HG02610 (cell line): ENCODE measurements around the gene CACNA1S.

ENCODE experiments used
- ATAC-seq: cut with Tn5 transposase; IDR thresholded peaks from one replicate; pipeline ENCODE4 v1.9.1; 2021; ENCODE audit warnings: mild to moderate bottlenecking, moderate library complexity; ENCODE audit not compliant: unreplicated experiment

The CACNA1S gene

DNA sequence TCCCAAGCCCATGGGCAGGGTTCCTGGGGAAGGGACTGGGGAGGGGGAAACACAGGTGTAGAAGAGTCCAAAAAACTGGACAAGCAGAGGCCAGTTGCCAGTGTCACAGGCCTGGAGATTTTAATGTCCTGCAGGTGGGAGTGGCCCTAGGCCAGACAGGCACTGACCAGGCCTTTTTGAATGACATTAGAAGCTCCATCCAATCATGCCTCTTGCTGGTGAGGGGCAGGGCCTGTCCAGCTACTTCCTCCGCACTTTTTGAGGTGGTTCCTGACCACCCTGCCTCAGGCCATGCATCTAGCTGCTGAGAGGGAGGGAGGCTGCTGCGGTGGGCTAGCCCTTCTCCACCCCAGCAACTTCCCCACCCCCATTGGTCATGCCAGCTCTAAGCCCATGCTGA, 72.8 kb downstream of the CACNA1S start:
- ATAC-seq, result no peak

DNA sequence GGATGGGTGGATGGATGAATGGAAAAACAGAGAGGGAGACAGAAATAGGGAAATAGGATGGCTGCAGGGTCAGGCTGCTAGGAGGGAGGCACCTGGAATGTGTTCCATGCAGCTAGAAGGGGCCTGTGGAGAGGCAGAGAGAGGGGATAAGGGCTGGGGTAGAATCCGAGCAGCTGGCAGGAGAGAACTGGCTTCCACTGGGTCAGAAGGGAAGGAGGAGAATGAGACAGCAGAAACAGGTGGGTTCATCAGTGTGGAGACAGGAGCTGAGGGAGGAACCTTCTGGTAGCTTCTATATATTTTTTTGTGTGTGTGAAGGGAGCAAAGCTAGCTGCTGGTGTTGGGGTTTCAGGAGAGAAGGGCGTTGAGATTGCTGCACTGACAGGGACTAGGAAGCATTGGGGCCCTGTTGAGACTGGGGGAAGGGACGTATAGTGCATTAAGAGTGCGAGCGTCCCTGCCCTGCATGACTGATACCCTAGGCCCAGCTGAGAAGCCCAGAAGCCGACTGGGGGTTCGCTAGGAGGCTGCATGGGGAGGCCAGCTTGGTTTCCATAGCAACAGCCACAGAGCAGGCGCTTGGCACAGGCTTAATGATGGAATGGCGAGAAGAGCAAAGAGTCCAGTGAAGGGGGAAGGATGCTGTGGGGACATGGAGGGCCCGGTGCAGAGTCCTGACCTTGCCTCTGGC, 73.9 kb downstream of the CACNA1S start:
- ATAC-seq, result no peak

DNA sequence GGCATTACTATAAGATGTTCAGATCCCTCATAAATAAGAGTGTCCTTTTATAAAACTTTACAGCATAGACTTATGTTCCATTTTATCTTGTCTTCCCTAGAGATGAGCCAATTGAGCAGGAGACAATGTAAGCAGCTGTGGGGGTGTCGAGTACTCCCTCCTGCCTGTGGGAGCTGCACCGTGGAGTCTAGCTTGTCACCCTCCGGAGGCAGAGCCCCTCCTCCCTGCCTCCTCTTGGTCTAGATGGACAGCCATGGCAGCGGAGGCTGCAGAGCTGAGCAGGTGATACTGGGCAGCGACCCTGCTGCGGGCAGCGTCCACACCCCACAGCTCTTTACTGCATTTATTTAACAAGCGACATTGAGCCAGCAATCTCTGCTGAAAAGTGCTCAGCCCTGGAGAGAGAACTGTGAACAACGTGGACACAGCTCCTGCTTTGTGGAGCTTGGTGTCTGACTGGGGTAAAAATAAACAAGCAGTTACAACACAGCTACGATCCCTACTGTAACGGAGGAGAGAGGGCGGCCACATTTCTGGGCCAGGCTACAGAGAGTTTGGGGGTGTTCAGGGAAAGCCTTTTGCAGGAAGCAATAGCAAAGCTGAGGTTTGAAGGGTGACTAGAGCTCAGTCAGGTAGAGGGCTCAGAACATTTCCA, 75.9 kb downstream of the CACNA1S start:
- no peak for ATAC-seq

DNA sequence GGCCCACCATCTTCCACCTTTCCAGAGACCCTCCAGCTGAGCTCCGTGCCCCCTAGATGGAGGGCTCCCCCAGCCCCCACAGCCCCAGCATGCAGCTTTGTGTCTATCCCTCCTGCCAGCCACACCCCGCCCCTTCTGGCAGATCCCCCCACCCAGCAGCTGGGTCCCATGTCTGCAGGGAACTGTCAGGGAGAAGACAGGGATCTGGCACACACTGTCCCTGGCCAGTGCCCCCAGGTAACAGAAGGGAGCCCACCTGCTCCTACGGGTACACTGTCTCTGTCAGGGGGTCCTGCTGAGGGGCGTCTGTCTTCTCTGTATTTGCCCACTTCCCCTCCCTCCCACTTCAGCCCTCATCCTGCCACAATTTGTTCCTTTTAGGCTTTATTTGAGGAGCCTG, 77.6 kb downstream of the CACNA1S start:
- no peak for ATAC-seq

DNA sequence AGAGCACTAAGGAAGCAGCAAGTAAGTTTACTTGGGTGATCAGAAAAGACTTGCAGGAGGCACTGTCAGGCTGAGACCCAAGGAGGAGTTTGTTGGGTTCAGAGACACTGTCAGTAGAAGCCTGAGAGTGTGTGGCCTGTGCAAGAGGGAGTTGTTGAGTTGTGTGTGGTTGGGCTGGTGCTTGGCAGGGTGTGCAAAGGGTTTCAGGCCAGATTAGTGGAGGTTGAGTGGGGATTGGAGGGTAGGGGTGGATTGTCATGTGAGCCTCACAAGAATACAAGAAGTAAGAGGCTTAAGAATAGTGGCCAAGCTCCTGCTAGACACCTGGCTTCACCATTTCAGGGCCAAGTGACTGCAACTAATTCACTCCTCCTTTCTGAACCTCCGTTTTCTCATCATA, 79.8 kb downstream of the CACNA1S start:
- ATAC-seq, result no peak

DNA sequence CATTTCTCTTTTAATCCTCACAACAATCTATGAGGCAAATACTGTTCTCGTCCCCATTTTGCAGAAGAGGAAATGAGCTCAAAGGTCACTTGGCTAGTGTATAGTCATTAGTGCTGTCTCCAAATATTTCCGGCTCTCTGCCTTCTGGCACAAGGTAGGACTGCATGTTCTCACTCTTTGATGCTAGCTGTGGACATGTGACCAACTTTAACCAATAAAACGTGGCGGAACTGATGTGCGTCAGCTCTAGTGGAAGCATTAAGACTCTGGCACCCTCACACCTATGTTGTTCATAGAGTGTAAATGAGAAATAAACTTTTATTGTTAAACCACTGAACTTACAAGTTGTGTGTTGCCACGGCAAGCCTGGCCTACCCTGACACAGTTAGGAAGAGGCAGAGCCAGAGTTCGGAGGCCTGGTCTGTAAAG, 83.8 kb downstream of the CACNA1S start:
- ATAC-seq, result no peak

DNA sequence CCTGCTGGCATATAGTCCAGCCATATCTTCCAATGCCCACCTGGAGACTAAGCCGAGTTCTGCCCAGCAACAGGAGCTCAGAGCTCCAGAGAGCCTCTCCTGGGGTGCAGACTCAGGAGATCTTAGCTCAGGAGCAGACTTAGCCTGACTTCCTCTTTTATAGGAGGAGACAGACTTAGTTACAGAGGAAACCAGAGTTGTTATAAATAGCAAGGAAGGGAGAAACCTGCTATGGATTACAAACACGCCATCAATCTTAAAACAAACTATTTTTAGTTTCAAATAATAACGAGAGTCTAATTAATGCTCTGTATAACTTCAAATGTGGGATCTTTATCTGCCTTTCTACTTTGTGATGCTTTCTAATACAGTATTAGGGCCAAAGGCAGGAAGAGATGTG, 85.4 kb downstream of the CACNA1S start:
- no peak for ATAC-seq

DNA sequence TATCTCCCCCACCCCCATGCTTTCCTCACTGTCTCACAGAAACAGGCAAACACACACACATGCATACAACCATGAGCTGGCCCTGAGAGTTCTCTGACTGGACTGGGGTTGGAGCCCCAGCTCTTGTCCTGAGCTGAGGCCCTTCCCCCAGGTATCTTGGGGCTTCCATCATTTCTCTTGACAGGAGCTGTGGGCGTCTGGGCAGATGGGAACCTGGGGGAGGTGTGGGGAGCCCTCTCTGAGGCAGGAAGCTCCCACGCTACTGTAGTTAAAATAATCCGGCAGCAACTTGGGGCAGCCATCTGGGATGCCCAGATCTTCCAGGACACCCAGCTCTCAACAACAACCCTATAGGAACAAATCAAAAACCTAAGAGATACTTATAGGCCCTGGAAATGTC, 86.0 kb downstream of the CACNA1S start:
- no peak for ATAC-seq

DNA sequence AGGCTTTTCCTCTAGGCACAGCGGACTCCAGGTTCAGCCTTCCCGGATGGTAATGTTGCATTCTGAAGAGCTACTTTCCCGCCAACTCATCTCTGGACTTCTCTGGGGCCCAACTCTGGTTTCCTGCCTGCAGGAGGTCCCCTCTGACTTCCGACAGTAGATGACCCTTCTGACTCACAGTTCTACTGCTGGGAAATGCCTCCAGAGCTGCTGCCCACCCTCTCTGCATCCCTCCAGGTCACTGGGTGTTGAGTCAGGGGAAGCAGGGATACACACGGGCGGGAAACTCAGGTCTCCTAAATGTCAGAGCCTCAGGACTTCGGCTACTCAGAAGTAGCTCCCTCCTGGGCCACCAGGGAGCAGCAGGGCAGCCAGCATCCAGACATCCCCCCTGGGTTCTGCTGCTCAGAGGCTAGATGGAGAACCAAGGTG, 86.6 kb downstream of the CACNA1S start:
- ATAC-seq, result peak; percentile 31

DNA sequence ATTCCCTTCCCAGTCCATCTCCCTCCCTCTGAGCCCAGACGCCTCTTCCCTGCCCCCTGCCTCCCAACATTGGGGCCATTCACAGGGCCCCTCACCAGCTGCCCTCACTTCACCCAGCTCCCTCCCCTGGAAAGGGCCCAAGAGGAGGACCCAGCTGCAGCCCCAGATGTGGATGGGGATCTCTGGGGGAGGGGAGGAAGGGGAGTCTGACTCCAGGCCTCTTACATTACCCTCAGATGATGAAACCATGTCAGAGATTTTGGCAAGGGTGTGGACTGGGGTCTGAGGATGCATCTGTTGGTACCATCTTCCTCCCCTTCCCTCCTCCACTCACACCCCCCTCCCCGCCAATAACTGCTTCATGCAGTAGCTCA, 87.6 kb downstream of the CACNA1S start:
- ATAC-seq, result no peak

DNA sequence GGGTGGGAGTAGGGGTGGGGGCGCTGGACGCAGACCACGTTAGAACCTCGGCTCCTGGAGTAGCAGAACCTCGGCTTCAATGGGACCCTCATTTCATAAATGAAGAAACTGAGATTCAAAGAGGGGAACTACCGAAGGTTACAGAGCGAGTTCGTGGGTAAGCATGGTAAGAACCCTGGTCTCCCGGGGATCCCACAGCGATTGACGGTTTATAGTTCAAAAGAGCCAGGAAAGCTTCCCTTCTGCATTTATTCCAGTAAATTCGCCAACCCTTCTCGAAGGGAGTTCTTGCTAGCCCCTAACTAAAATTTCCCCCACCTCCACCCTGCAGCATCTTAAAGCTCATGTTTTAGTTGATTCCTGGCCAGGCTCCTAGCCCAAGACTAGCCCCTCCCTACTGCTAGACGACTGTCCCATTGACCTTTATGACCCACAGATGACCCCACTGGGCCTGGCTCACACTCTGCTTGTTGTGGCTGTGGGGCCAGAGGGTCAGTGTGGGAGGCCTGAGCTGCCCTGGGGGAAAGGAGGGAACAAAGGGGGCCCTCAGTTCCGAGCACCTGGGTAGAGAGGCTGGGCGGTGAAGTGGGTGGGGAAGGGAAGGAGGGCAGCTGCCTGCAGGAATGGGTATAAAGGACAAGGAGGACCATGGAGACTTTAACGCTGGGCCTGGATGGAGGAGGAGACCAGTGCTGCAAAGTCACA, 88.2 kb downstream of the CACNA1S start:
- ATAC-seq, result no peak

DNA sequence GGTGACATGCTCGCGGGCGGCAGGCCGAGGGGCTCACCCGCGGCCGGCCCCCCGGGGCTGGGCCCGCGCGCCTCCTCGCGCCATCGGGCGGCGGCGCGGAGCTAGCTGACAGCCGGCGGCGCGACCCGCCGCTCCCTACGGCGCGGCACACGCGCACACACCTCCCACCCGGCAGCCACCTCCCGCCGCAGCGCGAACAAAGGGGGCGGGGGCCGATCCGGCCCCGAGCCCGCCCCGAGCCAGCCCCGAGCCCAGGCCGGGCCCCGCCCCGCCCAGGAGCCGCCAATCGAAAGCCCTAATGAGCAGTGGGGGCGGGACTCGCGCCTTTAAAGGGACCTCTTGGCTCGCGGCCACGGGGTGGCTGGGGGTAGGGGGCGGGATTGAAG, 88.7 kb downstream of the CACNA1S start, which contains the start of gene KIF21B:
TSS of gene KIF21B (minus strand) at position 198 of the 386 bp plus-strand sequence. CDS start 331 bp downstream, outside the sequence.
- ATAC-seq, result peak; percentile 76

DNA sequence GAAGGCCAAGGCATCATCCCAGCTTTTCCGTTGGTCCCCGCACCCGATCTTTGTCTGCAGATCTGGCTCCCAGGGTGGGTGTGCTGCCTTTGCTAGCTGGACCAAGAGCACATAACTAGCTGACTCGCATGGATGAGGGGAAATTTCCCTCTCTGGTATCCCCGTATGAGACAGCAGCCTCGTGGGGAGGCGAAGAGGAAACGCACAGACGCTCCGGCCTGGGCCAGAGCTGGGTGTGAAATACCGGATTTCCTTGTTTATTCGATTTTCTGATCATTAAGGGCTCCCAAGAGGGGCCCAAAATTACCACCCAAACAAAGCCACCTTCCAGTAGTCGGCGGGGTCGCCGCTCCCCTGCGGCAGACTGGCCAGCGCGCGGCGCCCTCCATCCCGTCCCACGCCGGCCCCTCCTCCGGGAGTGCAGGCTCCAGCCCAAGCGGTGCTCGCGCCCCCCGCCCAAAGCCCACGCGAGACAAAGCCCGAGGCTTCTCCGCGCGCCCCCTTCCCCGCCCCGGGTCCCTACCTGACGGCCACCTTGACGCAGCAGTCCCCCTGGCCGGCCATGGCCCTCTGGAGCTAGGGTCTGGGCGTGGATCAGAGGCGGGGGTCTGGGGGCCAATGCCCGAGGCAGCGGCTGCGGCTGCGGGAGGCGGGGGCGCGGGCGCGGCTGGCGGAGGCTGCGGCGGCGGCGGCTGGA, 89.3 kb downstream of the CACNA1S start:
- no peak for ATAC-seq

DNA sequence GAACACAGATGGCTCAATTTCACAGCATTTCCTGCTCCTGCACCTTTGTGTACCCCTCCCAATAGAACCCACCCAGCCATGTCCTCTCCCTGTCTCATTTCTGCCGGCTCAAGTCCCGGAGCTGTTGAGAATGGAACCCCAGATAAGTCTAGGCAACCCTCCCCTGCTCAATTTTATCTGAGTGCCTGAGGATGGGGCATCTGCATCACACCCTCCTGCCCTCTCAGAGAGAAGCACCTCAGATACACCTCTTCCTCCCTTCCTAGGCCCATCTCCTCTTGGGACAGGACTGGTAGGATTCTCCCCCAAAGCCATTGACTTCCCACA, 89.8 kb downstream of the CACNA1S start:
- ATAC-seq, result no peak

DNA sequence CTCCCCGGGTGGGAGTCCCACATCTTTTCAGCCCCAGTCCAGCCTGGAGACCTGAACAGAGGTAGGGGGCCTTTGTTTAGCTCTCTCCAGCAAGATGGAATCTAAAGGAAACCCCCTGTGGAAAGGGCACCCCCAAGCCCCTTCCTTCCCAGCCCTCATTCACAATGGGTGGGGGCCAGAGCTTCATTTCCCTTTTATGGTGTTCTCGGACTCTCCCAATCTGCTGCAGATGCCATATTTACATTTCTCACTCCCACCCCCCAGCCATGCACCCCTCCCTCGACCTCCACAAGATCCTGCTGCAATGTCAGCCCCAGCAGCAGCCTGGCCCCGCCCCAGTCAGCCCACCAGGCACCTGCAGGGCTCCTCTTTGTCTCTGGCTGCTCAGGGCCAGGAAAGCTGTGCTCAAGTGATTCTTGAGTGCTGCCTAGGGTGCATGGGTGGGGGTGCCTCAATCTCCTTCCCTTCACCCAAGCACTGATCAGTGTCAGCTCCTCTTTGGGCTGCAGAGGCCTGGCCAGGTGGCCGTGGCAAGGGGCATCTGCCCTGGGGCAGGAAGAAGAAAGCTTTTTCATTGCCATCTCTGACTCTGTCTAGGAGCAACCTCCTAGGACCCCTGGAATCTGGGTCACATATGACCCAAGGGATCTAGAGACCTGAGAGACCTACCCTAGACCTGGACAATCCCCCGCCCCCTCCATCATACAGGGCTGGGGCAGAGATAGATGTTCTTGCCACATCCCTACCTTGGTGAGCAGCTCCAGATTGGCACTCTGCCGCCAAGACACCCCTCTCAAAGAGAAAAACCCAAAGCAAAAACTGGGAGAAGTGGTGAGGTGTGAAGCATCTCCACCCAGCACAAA, 90.4 kb downstream of the CACNA1S start:
- ATAC-seq, result no peak

DNA sequence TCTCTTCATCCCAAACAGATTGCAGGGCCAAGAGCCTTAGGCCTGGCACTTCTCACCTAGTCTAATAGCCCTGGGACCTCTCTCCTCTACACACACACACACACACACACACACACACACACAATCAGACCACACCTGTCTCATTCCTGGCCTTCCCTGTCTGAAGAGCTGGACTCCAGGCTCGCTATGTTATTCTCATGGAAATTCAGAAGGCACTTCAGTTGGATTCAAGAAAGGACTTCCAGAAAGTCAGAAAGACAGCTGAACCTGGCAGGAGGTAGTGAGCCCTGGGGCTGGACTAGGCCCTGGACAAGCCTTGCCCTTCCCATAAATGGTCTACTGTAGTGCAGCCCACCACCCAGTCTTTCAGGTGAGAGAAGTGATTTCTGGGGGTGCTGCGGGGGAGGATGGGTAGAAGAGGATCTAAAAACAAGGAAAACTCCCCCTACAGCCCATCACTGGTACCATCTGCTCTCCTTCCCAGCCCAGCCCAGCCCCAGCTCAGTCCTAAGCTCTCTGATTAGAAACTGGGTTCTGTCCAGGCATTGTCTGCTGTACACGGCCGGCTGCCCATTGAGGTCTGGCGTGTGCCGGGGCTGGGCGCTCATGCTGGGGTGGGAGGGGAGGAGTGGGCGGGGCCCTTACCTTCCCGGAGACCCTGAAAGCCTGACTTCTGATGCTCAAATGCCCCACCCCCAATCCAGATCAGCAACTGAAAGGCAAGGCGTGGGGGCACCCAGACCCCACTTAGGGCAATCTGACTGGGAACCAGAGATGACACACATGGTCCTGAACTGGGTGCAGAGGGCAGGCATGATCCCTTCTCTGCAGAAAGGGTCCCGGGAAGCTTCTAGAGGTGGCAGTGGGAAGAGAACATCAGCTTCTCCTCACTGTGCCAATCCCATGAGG, 91.3 kb downstream of the CACNA1S start:
- no peak for ATAC-seq

DNA sequence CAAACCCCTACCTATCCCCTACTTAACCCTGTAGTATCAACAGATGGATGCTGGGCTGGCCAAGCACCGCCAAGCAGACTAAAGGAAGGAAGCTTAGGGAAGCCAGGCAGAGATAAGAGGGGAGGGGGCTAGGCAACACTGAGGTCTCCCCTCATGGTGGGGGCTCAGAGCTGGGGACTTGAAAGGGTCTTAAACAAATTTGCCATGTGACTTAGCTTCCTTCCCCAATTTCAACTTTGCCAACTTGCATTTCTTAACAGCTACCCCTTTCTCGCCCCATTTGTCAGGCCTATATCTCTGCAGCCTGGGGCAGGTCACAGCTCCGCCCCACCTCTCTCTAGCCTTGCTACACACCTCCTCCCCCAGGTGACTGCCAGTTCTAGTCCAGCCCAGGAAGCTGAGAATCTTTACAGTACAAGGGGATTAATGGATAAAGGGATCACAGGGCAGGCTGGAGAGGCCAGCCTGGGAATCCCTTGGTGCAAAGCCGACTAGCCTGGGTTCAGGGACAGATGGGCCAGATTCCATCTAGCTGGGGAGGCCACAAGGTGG, 92.1 kb downstream of the CACNA1S start:
- no peak for ATAC-seq

DNA sequence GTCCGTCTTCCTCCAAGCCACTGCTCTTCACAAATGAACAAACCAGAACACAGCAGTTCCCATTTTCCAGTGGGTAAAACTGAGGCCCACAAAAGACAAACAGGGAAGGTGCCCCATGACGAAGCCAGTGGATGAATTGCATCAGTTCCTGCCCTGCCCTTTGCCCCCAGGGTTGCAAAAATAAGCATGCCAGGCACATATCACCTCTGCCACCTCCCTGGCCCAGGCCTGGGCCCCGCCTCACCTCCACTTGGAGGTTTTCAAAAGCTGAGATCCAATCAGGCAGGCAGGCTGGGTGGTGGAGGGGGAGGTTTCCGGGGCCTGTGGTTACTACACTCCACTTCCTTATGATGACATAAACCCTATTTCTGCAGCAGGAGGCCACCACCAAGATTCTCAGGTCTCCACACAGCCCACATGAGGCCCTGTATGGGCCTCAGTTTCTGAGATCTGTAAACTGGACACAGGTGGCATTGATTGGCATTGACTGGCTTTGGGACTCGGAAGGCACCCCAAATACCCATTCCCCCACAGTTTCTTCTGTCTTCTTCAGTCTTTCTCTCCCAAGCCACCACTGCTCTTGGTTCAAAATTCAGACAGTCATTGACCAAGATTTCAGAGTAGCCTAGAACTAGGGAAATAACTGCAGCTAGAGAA, 92.8 kb downstream of the CACNA1S start:
- peak; percentile 64 for ATAC-seq

DNA sequence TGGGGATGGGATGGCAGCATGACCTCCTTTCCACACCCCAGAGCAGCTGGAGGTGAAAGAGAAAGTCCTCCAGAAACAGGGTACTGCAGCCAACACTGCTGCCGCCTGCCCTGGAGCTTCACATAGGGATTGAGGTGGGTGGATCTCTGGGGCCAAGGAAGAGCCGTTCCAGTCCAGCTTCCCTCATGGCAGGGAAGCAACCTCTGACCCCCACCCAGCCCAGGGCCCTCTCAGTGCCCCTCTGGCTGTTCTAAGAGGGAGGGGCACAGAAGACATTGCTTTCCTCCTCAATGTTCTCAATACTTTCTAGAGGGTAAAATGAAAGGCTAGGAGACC, 94.4 kb downstream of the CACNA1S start:
- no peak for ATAC-seq
